ENCODE measurements around the gene GLCCI1.

GLCCI1 gene

GRCh38 chr7:8037151-8037550 is 68.6 kb downstream of the GLCCI1 start:
- ATAC-seq = no peak
- TF ChIP-seq ESRRG (CRISPR knock-in tag; IDR thresholded peaks at IDR 0.05) = no peak

DNA sequence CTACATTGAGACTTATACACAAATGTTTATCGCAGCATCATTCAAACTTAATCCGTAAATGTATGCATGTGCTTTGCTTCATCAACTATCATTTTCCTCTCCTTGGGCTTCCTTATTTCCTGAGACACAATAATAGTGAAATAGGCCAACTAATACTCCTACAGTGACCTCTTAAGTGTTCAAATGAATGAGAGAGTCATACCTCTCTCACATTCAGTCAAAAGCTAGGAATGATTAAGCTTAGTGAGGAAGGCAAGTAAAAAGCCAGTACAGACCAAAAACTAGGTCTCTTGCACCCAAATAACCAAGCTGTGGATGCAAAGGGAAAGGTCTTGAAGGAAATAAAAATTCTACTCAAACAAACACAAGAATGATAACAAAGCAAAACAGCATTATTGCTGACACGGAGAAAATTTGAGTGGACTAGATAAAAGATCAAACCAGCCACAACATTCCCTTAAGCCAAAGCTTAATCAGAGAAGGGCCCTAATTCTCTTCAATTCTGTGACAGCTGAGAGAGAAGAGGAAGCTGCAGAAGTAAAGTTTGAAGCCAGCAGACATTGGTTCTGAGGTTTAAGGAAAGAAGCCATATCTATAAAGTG is 72.3 kb downstream of the GLCCI1 start:
- no peak for ATAC-seq
- no peak for TF ChIP-seq ZFP30 (CRISPR knock-in tag; IDR thresholded peaks at IDR 0.05)
- no peak for TF ChIP-seq POU6F1 (CRISPR knock-in tag; IDR thresholded peaks at IDR 0.05; ENCODE audit: borderline replicate concordance, low read depth)
- TF ChIP-seq ARNTL (CRISPR knock-in tag; IDR thresholded peaks at IDR 0.05; ENCODE audit: borderline replicate concordance, low read depth) = no peak
- no peak for TF ChIP-seq BACH2 (CRISPR knock-in tag; IDR thresholded peaks at IDR 0.05; ENCODE audit: borderline replicate concordance)
- no peak for TF ChIP-seq TSHZ2 (CRISPR knock-in tag; IDR thresholded peaks at IDR 0.05)
- no peak for TF ChIP-seq ZFP3 (CRISPR knock-in tag; IDR thresholded peaks at IDR 0.05)
- no peak for TF ChIP-seq TOX (CRISPR knock-in tag; IDR thresholded peaks at IDR 0.05; ENCODE audit: borderline replicate concordance)
- TF ChIP-seq, protein P1, sequence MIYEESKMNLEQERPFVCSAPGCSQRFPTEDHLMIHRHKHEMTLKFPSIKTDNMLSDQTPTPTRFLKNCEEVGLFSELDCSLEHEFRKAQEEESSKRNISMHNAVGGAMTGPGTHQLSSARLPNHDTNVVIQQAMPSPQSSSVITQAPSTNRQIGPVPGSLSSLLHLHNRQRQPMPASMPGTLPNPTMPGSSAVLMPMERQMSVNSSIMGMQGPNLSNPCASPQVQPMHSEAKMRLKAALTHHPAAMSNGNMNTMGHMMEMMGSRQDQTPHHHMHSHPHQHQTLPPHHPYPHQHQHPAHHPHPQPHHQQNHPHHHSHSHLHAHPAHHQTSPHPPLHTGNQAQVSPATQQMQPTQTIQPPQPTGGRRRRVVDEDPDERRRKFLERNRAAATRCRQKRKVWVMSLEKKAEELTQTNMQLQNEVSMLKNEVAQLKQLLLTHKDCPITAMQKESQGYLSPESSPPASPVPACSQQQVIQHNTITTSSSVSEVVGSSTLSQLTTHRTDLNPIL (CRISPR knock-in tag; IDR thresholded peaks at IDR 0.05; ENCODE audit: low read depth) = no peak
- TF ChIP-seq, protein P2, sequence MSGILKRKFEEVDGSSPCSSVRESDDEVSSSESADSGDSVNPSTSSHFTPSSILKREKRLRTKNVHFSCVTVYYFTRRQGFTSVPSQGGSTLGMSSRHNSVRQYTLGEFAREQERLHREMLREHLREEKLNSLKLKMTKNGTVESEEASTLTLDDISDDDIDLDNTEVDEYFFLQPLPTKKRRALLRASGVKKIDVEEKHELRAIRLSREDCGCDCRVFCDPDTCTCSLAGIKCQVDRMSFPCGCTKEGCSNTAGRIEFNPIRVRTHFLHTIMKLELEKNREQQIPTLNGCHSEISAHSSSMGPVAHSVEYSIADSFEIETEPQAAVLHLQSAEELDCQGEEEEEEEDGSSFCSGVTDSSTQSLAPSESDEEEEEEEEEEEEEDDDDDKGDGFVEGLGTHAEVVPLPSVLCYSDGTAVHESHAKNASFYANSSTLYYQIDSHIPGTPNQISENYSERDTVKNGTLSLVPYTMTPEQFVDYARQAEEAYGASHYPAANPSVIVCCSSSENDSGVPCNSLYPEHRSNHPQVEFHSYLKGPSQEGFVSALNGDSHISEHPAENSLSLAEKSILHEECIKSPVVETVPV (CRISPR knock-in tag; IDR thresholded peaks at IDR 0.05) = no peak
- no peak for TF ChIP-seq ESRRG (CRISPR knock-in tag; IDR thresholded peaks at IDR 0.05)
- TF ChIP-seq ZNF565 (CRISPR knock-in tag; conservative IDR thresholded peaks at IDR 0.05; ENCODE audit: low read depth) = no peak
- TF ChIP-seq, protein P3, sequence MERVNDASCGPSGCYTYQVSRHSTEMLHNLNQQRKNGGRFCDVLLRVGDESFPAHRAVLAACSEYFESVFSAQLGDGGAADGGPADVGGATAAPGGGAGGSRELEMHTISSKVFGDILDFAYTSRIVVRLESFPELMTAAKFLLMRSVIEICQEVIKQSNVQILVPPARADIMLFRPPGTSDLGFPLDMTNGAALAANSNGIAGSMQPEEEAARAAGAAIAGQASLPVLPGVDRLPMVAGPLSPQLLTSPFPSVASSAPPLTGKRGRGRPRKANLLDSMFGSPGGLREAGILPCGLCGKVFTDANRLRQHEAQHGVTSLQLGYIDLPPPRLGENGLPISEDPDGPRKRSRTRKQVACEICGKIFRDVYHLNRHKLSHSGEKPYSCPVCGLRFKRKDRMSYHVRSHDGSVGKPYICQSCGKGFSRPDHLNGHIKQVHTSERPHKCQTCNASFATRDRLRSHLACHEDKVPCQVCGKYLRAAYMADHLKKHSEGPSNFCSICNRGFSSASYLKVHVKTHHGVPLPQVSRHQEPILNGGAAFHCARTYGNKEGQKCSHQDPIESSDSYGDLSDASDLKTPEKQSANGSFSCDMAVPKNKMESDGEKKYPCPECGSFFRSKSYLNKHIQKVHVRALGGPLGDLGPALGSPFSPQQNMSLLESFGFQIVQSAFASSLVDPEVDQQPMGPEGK (CRISPR knock-in tag; IDR thresholded peaks at IDR 0.05; ENCODE audit: borderline replicate concordance) = no peak
- TF ChIP-seq ZC3H10 (CRISPR knock-in tag; IDR thresholded peaks at IDR 0.05) = no peak
- no peak for TF ChIP-seq CSDC2 (CRISPR knock-in tag; IDR thresholded peaks at IDR 0.05)
- TF ChIP-seq ZNF8 (CRISPR knock-in tag; IDR thresholded peaks at IDR 0.05) = no peak
- TF ChIP-seq ISL1 (CRISPR knock-in tag; IDR thresholded peaks at IDR 0.05) = no peak
- TF ChIP-seq TCF4 (CRISPR knock-in tag; IDR thresholded peaks at IDR 0.05; ENCODE audit: borderline replicate concordance) = no peak
- TF ChIP-seq SNAI2 (CRISPR knock-in tag; IDR thresholded peaks at IDR 0.05) = no peak
- TF ChIP-seq GLIS3 (CRISPR knock-in tag; IDR thresholded peaks at IDR 0.05) = no peak
- TF ChIP-seq PPARA (CRISPR knock-in tag; IDR thresholded peaks at IDR 0.05; ENCODE audit: borderline replicate concordance) = no peak

GRCh38 chr7:8042796-8043535 is 74.4 kb downstream of the GLCCI1 start:
- ATAC-seq = no peak
- TF ChIP-seq, protein P2 (CRISPR knock-in tag; IDR thresholded peaks at IDR 0.05) = no peak
- no peak for TF ChIP-seq TSHZ2 (CRISPR knock-in tag; IDR thresholded peaks at IDR 0.05)
- no peak for TF ChIP-seq RARB (CRISPR knock-in tag; IDR thresholded peaks at IDR 0.05)
- no peak for TF ChIP-seq SNAI2 (CRISPR knock-in tag; IDR thresholded peaks at IDR 0.05)
- TF ChIP-seq TCF4 (CRISPR knock-in tag; IDR thresholded peaks at IDR 0.05; ENCODE audit: borderline replicate concordance) = no peak
- TF ChIP-seq ESRRG (CRISPR knock-in tag; IDR thresholded peaks at IDR 0.05) = no peak
- TF ChIP-seq PPARA (CRISPR knock-in tag; IDR thresholded peaks at IDR 0.05; ENCODE audit: borderline replicate concordance) = no peak
- no peak for TF ChIP-seq BACH2 (CRISPR knock-in tag; IDR thresholded peaks at IDR 0.05; ENCODE audit: borderline replicate concordance)
- no peak for TF ChIP-seq ISL1 (CRISPR knock-in tag; IDR thresholded peaks at IDR 0.05)
- no peak for TF ChIP-seq TOX (CRISPR knock-in tag; IDR thresholded peaks at IDR 0.05; ENCODE audit: borderline replicate concordance)
- no peak for TF ChIP-seq ZNF565 (CRISPR knock-in tag; conservative IDR thresholded peaks at IDR 0.05; ENCODE audit: low read depth)
- TF ChIP-seq OSR1 (CRISPR knock-in tag; IDR thresholded peaks at IDR 0.05) = no peak

Data from SK-N-SH treated with all-trans-retinoic acid at 6 μM for 48 hours (cell line).